Activated CD4-positive, CD25-positive, alpha-beta regulatory T cell treated with anti-CD3 and anti-CD28 coated beads, Interleukin-2, amount 50 U/mL, for 16 hours (primary cell): ENCODE data around the gene LOC128125822.
A peak's percentile ranks its signal among the peaks of the same experiment; 100 is the strongest.
"Not testable (repeated sequence)": the region's sequence is repeated elsewhere in the genome, so short reads cannot be mapped to it uniquely, and the experiment has no call there.

Source experiments
- DNase-seq: peaks from one replicate; pipeline ENCODE4 v3.0.0-alpha.2; 2020; ENCODE audit warnings: low read depth, low spot score

Gene LOC128125822

GRCh38 chr6:63572044-63572746 lies at the start of gene LOC128125822, which contains the start of gene PTP4A1:
LOC128125822 (plus strand) TSS chr6:63572480.
PTP4A1 (plus strand) TSS chr6:63572480; CDS start chr6:63576881, 4,401 bp downstream.
- DNase-seq: peak; percentile 92

GRCh38 chr6:63522911-63523287 lies 49.4 kb upstream of the LOC128125822 start:
- DNase-seq: not testable (repeated sequence)

- DNase-seq: no peak
These were observed 48.6 kb upstream of the LOC128125822 start for GRCh38 chr6:63523630-63524029.

- DNase-seq: no peak
These were observed 46.9 kb upstream of the LOC128125822 start for GRCh38 chr6:63525186-63525878.

DNA sequence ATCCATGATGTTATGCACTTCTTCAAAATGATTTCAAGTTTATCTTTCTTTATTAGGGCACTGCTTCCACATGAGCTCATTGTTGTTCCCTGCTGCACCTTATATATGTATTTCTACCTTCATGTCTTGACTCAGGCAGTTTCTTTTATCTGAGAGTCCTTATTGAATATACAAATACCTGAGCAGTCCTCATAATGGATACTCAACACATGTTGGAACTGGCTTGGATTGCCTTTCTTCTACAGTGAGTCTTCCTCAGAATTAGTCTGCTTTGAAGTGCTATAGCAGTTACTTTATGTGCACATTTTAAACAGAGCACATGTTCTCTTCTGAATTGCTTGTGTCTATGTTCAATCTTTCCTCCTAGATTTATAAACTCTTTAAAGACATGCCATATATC lies 45.3 kb upstream of the LOC128125822 start:
- no peak for DNase-seq

GRCh38 chr6:63527658-63528514 lies 44.4 kb upstream of the LOC128125822 start:
- DNase-seq: no peak

DNA sequence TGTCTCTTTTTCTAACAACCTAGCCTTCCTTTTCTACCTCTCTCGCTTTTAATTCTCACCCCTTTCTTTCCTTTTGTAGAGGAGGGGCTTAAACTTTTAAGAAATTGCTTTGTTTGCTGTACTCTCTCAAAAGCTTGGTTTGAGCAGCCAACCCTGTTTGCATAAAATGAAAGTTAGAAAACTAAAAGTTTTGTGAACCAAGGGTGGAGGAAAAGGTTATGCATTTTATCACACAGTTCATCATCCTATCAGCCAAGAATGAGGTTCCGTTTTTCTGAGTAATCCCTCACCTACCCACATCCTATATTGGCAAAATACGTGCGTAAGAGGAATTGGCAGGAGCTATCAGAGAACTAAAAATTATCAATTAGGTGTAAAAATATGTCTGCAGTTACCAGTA lies 42.8 kb upstream of the LOC128125822 start:
- no peak for DNase-seq

GRCh38 chr6:63530182-63530581 lies 42.1 kb upstream of the LOC128125822 start:
- DNase-seq: no peak

DNA sequence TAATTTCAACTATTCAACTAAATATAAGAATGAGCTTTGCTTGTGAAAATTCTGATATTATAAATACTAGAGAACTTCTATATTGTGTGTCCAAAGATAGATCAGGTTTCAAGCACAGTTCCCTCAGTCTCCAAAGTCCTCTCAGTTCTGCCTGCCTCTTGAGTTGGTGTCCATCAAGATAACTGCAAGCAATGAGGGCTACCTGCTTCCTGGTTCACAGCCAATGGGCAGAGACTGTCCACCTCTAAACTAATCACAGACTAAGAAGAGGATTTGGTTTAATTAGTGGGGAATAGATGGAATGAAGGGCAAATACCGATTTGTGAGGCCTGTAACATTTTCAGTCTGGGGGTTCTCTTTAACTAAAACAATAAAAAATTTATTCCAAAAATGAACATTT lies 41.3 kb upstream of the LOC128125822 start:
- DNase-seq: no peak

GRCh38 chr6:63533026-63533425 lies 39.3 kb upstream of the LOC128125822 start:
- no peak for DNase-seq

GRCh38 chr6:63533952-63534351 lies 38.3 kb upstream of the LOC128125822 start:
- no peak for DNase-seq

DNA sequence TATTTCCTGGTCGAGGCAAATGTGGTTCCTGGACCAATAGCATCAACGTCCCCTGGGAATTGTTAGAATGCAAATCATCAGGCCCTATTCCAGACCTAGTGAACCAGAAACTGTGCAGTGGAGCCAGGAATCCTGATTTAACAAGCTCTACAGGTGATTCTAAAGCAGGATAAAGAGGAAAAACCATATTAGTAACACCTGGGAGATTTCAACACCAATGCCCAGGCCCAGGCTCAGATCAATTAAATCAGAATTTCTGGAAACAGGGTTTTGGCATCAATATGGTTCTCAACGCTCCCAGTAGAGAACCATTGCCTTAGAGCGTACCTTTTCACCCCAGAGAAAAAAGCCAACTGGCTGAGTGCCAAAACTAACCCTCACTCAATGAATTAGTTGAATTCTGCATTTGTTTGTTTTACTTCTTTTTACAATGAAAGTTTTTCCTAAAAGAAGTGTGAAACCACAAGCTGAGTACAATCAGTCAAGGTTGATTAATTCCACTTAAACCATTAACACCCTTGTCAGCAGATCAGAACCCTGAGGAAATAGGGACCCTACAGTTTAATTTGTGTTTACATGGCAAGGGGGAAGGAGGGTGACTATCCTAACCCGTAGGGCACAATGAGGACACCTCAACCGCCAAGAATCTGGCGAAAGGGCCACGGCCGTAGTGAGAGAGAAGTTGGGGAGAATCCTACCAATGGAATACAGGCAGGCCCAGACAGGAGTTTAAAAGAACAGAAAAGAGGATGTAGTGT lies 34.9 kb upstream of the LOC128125822 start:
- DNase-seq: no peak

- no peak for DNase-seq
These were observed 34.4 kb upstream of the LOC128125822 start for GRCh38 chr6:63537959-63538300.

DNA sequence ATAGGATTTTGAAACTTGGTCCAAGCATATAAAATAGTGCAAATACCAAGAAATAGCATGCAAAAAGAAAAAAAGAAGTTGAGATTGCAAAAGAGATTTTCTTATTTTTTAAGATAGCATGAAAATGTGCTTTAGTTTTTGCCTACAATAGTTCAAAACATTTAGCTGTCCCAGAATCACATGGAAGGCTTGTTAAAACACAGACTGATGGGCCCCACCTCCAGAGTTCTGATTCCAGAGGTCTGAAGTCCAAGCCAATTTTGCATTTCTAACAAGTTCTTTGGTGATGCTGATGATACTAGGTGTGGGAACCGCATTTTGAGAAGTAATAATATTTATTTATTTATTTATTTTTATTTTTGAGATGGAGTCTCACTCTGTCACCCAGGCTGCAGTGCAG lies 33.7 kb upstream of the LOC128125822 start:
- no peak for DNase-seq

GRCh38 chr6:63543001-63543400 lies 29.3 kb upstream of the LOC128125822 start:
- DNase-seq: no peak

DNA sequence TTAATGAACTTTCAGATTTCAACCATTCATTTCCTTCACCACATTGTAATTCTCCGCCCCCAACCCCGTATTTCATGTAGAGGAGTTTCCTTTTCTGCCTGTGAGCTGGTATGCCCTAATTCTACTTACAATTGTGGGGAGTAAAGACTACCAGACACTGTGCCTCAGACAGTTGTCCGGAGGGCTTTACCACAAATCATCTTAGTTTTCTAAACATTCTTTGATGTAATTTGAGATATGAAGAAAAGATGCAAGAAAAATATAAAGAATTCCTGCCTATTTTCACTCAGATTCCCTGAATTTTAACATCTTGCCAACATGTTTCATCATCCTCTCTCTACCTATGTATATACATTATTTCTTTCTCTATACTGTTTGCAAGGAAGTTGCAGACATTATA lies 28.3 kb upstream of the LOC128125822 start:
- DNase-seq: no peak

GRCh38 chr6:63546236-63546635 lies 26.0 kb upstream of the LOC128125822 start:
- DNase-seq: no peak

DNA sequence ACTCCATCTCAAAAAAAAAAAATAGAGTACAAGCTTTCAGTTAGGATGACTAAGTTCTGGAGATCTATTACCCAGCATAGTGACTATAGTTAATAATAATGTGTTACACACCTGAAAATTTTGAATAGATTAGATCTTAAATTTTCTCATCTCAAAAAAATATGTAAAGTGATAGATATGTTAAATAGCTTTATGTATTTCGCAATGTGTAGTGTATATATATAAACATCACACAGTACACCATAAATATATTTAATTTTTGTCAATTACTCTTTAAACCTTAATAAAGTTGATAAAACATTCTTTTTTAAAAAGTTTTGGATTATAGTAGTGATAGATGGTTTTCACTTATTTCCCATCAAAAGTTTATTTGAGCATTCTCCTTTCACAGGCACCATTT lies 25.6 kb upstream of the LOC128125822 start:
- no peak for DNase-seq

DNA sequence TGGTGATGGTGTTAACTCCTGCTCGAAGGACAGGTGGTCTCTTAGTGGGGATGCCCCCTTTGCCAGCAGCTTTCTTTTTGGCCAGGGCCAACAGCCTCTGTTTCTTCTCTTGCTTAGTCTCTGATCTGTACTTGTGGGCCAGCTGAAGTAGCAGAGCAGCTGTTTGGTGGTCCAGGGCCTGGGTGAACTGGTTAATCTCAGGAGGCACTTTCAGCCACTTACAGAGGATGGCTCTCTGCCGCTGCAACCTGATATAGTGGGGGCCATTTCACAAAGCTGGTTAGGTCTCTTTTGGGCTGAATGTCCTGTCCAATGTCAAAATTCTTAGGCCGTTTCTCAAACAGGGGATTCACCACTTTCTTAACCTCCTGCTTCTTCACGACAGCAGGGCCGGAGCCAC lies 23.2 kb upstream of the LOC128125822 start:
- no peak for DNase-seq

- no peak for DNase-seq
These were observed 19.1 kb upstream of the LOC128125822 start for GRCh38 chr6:63553208-63553607.

GRCh38 chr6:63553900-63554299 lies 18.4 kb upstream of the LOC128125822 start:
- DNase-seq: no peak

- no peak for DNase-seq
These were observed 17.5 kb upstream of the LOC128125822 start for GRCh38 chr6:63554782-63555181.
